H1 (cell line): Measurements from ENCODE around the gene ZNFX1. TPM values are rescaled to one million over a fixed set of nuclear protein-coding genes. Genes with fewer than 3 reads are reported as not detected.

Source experiments
- CTCF ChIA-PET: fragments of 300-600 bp; sonication (Branson Sonifier 250); formaldehyde crosslinking; loops from one replicate; lab custom pipeline; 2021; ENCODE audit not compliant: partially characterized antibody; lab: Charles Lee
- POLR2A ChIA-PET: fragments of 300-600 bp; sonication (Branson Sonifier 250); formaldehyde crosslinking; loops from one replicate; lab custom pipeline; 2021; ENCODE audit warnings: inconsistent platforms; ENCODE audit not compliant: partially characterized antibody; lab: Charles Lee
- DNase-seq, 2 experiments: peaks; one replicate each; pipeline versions ENCODE4 v3.0.0 to v3.0.0-alpha.2; 2010 to 2022; ENCODE audit warnings: low spot score in 2 of 2, low read depth in 1 of 2, mixed read lengths in 1 of 2
- FAIRE-seq: peaks from 2 replicates; lab custom pipeline; 2011; peaks lifted over from hg19 to GRCh38; lab: Jason Lieb, UNC
- H2AFZ ChIP-seq: 2 replicates; pipeline ENCODE4 v1.8.1; 2012; ENCODE audit warnings: low read length, inconsistent platforms
- H2AK5ac ChIP-seq: 2 replicates; pipeline ENCODE4 v1.6.1; 2013; ENCODE audit warnings: low read depth, low read length
- H2BK120ac ChIP-seq: replicated peaks from 2 replicates; pipeline ENCODE3; 2013; ENCODE audit warnings: low read depth, low read length, inconsistent platforms
- H2BK12ac ChIP-seq: 2 replicates; pipeline ENCODE4 v1.6.1; 2013; ENCODE audit warnings: low read depth, low read length
- H2BK15ac ChIP-seq: 2 replicates; pipeline ENCODE4 v1.6.1; 2013; ENCODE audit warnings: low read length
- H2BK20ac ChIP-seq: 2 replicates; pipeline ENCODE4 v1.6.1; 2013; ENCODE audit warnings: low read length
- H2BK5ac ChIP-seq: 2 replicates; pipeline ENCODE4 v1.6.1; 2013; ENCODE audit warnings: low read depth, low read length
- H3K14ac ChIP-seq: 2 replicates; pipeline ENCODE4 v1.6.1; 2013; ENCODE audit warnings: inconsistent platforms; ENCODE audit not compliant: insufficient read length
- H3K18ac ChIP-seq: 2 replicates; pipeline ENCODE4 v1.6.1; 2013; ENCODE audit warnings: low read length; ENCODE audit errors: extremely low read depth
- H3K23ac ChIP-seq: 2 replicates; pipeline ENCODE4 v1.6.1; 2013; ENCODE audit warnings: inconsistent platforms; ENCODE audit not compliant: insufficient read length
- H3K23me2 ChIP-seq: 2 replicates; pipeline ENCODE4 v1.6.1; 2013; ENCODE audit warnings: low read depth, low read length
- H3K27ac ChIP-seq: 2 replicates; pipeline ENCODE4 v1.6.1; 2011; ENCODE audit warnings: low read depth, low read length, inconsistent platforms
- H3K27me3 ChIP-seq, 4 experiments: replicated peaks in 1 of 4; 1 replicate in 1 of 4; 2 replicates in 3 of 4; pipeline versions ENCODE4 v1.6.1 to v1.8.1; 2011 to 2013; ENCODE audit warnings: low read length in 3 of 4, mild to moderate bottlenecking in 3 of 4, inconsistent platforms in 2 of 4, mixed read lengths in 2 of 4, moderate library complexity in 1 of 4; ENCODE audit not compliant: control insufficient read depth in 3 of 4, insufficient read depth in 3 of 4; ENCODE audit errors: extremely low read depth in 1 of 4
- H3K36me3 ChIP-seq, 4 experiments: 2 replicates each; pipeline versions ENCODE4 v1.6.1 to v1.8.1; 2011 to 2013; ENCODE audit warnings: mild to moderate bottlenecking in 4 of 4, low read length in 3 of 4, moderate library complexity in 2 of 4, control low read depth in 1 of 4, inconsistent platforms in 1 of 4; ENCODE audit not compliant: insufficient read depth in 4 of 4, control insufficient read depth in 2 of 4
- H3K4ac ChIP-seq: replicated peaks from 2 replicates; pipeline ENCODE3; 2013; ENCODE audit warnings: low read length, low read depth, mixed read lengths, inconsistent platforms; ENCODE audit not compliant: insufficient read length
- H3K4me1 ChIP-seq, 4 experiments: replicated peaks in 1 of 4; 1 replicate in 1 of 4; 2 replicates in 3 of 4; pipeline versions ENCODE4 v1.6.1 to v1.8.1; 2011 to 2013; ENCODE audit warnings: low read length in 3 of 4, inconsistent platforms in 2 of 4, mixed read lengths in 1 of 4; ENCODE audit not compliant: insufficient read depth in 4 of 4, control insufficient read depth in 3 of 4
- H3K4me2 ChIP-seq, 2 experiments: 2 replicates each; pipeline versions ENCODE4 v1.6.1 to v1.8.1; 2011 to 2013; ENCODE audit warnings: low read depth in 2 of 2, low read length in 2 of 2, control low read depth in 1 of 2, inconsistent platforms in 1 of 2, mild to moderate bottlenecking in 1 of 2; ENCODE audit not compliant: insufficient read depth in 1 of 2
- H3K4me3 ChIP-seq, 4 experiments: fragments of 200-600, 300-600 bp in 1 of 4; sonication (generic), shearing (Covaris generic), sonication (Bioruptor Twin) in 1 of 4; 2 replicates each; pipeline versions ENCODE4 v1.5.1 to v1.8.1; 2011 to 2016; ENCODE audit warnings: low read length in 4 of 4, low read depth in 3 of 4, control low read depth in 2 of 4, inconsistent platforms in 2 of 4, mild to moderate bottlenecking in 2 of 4, mixed read lengths in 1 of 4, moderate library complexity in 1 of 4; ENCODE audit not compliant: insufficient read depth in 2 of 4; ENCODE audit errors: extremely low read depth in 1 of 4
- H3K56ac ChIP-seq: replicated peaks from 2 replicates; pipeline ENCODE3; 2013; ENCODE audit warnings: low read depth, mild to moderate bottlenecking, mixed read lengths, low read length, inconsistent platforms; ENCODE audit not compliant: insufficient read length
- H3K79me1 ChIP-seq: 2 replicates; pipeline ENCODE4 v1.6.1; 2013; ENCODE audit warnings: low read depth, low read length, control low read depth
- H3K79me2 ChIP-seq, 2 experiments: 2 replicates each; pipeline versions ENCODE4 v1.6.1 to v1.8.1; 2012 to 2013; ENCODE audit warnings: low read length in 2 of 2, mild to moderate bottlenecking in 2 of 2, inconsistent platforms in 1 of 2; ENCODE audit not compliant: insufficient read depth in 2 of 2, control insufficient read depth in 1 of 2
- H3K9ac ChIP-seq, 4 experiments: replicated peaks in 1 of 4; 1 replicate in 1 of 4; 2 replicates in 3 of 4; pipeline versions ENCODE4 v1.6.1 to v1.8.1; 2011 to 2013; ENCODE audit warnings: low read depth in 3 of 4, low read length in 3 of 4, control low read depth in 2 of 4, mild to moderate bottlenecking in 2 of 4, moderate library complexity in 2 of 4, inconsistent platforms in 1 of 4; ENCODE audit errors: extremely low read depth in 1 of 4
- H3K9me3 ChIP-seq, 2 experiments: 2 replicates each; pipeline versions ENCODE4 v1.6.1 to v1.8.1; 2012 to 2013; ENCODE audit warnings: mild to moderate bottlenecking in 2 of 2, moderate library complexity in 2 of 2, control low read depth in 1 of 2, inconsistent platforms in 1 of 2, low read depth in 1 of 2, low read length in 1 of 2, mixed read lengths in 1 of 2; ENCODE audit not compliant: insufficient read depth in 2 of 2
- H4K20me1 ChIP-seq, 2 experiments: replicated peaks in 1 of 2; 2 replicates each; pipeline versions ENCODE3 to v1.8.1; 2011 to 2013; ENCODE audit warnings: inconsistent platforms in 2 of 2, low read length in 2 of 2, mild to moderate bottlenecking in 1 of 2; ENCODE audit not compliant: insufficient read depth in 2 of 2, control insufficient read depth in 1 of 2
- H4K5ac ChIP-seq: 2 replicates; pipeline ENCODE4 v1.6.1; 2013; ENCODE audit warnings: low read length, low read depth, mixed read lengths, inconsistent platforms; ENCODE audit not compliant: insufficient read length
- H4K8ac ChIP-seq: 2 replicates; pipeline ENCODE4 v1.8.0; 2013; ENCODE audit warnings: mild to moderate bottlenecking, moderate library complexity, low read length, inconsistent platforms; ENCODE audit not compliant: insufficient read depth; ENCODE audit errors: extremely low read depth
- H4K91ac ChIP-seq: replicated peaks from 2 replicates; pipeline ENCODE3; 2013; ENCODE audit warnings: low read length, mixed read lengths, inconsistent platforms; ENCODE audit not compliant: insufficient read length
- BACH1 ChIP-seq: IDR thresholded peaks from 2 replicates; pipeline ENCODE4 v1.6.1; 2012; ENCODE audit warnings: low read length, improper control_type of control experiment
- EGR1 ChIP-seq: IDR thresholded peaks from 2 replicates; pipeline ENCODE4 v1.6.1; 2011; ENCODE audit warnings: low read depth, low read length, borderline replicate concordance
- EZH2 ChIP-seq: fragments of 200-600 bp; sonication (generic); IDR thresholded peaks from 2 replicates; pipeline ENCODE4 v1.7.1; 2012; ENCODE audit warnings: low read depth, mild to moderate bottlenecking, moderate library complexity, low read length, inconsistent platforms; ENCODE audit not compliant: severe bottlenecking
- GABPA ChIP-seq: IDR thresholded peaks from 2 replicates; pipeline ENCODE4 v1.6.1; 2011; ENCODE audit warnings: mild to moderate bottlenecking, low read length, moderate library complexity, borderline replicate concordance; ENCODE audit not compliant: insufficient read depth
- KDM1A ChIP-seq: fragments of 200-600, 300-600 bp; sonication (generic); IDR thresholded peaks from 2 replicates; pipeline ENCODE4 v1.7.1; 2016; ENCODE audit warnings: mild to moderate bottlenecking, low read length, borderline replicate concordance
- KDM4A ChIP-seq: IDR thresholded peaks from one replicate; pipeline ENCODE4 v1.7.1; 2012; ENCODE audit warnings: low read depth, mild to moderate bottlenecking, moderate library complexity, low read length, inconsistent platforms; ENCODE audit not compliant: severe bottlenecking
- MAX ChIP-seq: IDR thresholded peaks from 2 replicates; pipeline ENCODE4 v1.6.1; 2012; ENCODE audit warnings: inconsistent platforms
- RAD21 ChIP-seq, 2 experiments: IDR thresholded peaks in 1 of 2; conservative IDR thresholded peaks in 1 of 2; 2 replicates each; pipeline ENCODE4 v1.6.1; 2011; ENCODE audit warnings: low read depth in 2 of 2, low read length in 2 of 2, improper control_type of control experiment in 1 of 2, inconsistent platforms in 1 of 2, mild to moderate bottlenecking in 1 of 2, moderate library complexity in 1 of 2
- RBBP5 ChIP-seq: IDR thresholded peaks from 2 replicates; pipeline ENCODE4 v1.7.1; 2012; ENCODE audit warnings: low read depth, mild to moderate bottlenecking, inconsistent platforms, low read length, moderate library complexity, borderline replicate concordance
- SIRT6 ChIP-seq: IDR thresholded peaks from one replicate; pipeline ENCODE4 v1.7.1; 2012; ENCODE audit warnings: low read length, inconsistent platforms
- SP1 ChIP-seq: IDR thresholded peaks from 2 replicates; pipeline ENCODE4 v1.6.1; 2011; ENCODE audit warnings: low read depth, low read length
- USF2 ChIP-seq: IDR thresholded peaks from 2 replicates; pipeline ENCODE4 v1.6.1; 2011; ENCODE audit warnings: low read length, improper control_type of control experiment
- WGBS, 2 experiments: shearing (Covaris generic) in 1 of 2; methylation state at CpG; one replicate each; pipeline versions ENCODE4 v1.1.6 to v1.1.7; 2013 to 2015; ENCODE audit warnings: low lambda C conversion rate in 2 of 2, mixed read lengths in 2 of 2, inconsistent platforms in 1 of 2, low coverage in 1 of 2, missing lambda C conversion rate in 1 of 2; ENCODE audit not compliant: insufficient replicate concordance in 2 of 2, insufficient coverage in 1 of 2, insufficient read length in 1 of 2; ENCODE audit errors: extremely low coverage in 1 of 2, missing lambda C conversion rate in 1 of 2; 5-methylcytosine and 5-hydroxymethylcytosine counted together
- polyA plus RNA-seq, 7 experiments: library from polyadenylated mRNA; depleted of rRNA in 3 of 7; stranded (reverse) in 5 of 7; unstranded in 2 of 7; fragments of >200 nt in 5 of 7; fragments of 200-250 nt in 2 of 7; gene quantifications; 1 replicate in 5 of 7; 2 replicates in 1 of 7; 4 replicates in 1 of 7; pipeline versions ENCODE4 v1.2.1 to v1.2.3, GENCODE V29; 2011 to 2013; ENCODE audit warnings: missing spikeins in 2 of 7, mixed read lengths in 2 of 7
- total RNA-seq: library from RNA; stranded (reverse); fragmentation: NEBNext Ultra II Directional; extraction: Animal tissue kit (Norgen Biotek cat#: 25700); gene quantifications from 2 replicates; pipeline ENCODE4 v1.2.1, GENCODE V29; 2021

Gene ZNFX1
- total and polyA plus RNA-seq, 2 of the 8 experiments (the other 6 are each of a cell fraction or from before 2014, with no cell fraction given), result 3.1 to 11.3 TPM

GRCh38 chr20:49315580-49315979 is 37.7 kb upstream of the ZNFX1 start:
- H3K79me1 ChIP-seq, result no peaks in the 10 kb centered on the region
- CTCF ChIA-PET, result interaction anchor here (0.6 to 1.2 kb wide), 7 partner anchors 10 to 233 kb away, joined by 3 read pairs; no protein-coding TSS in a partner anchor
- no peak overlapping the region for H3K4me3 ChIP-seq
- FAIRE-seq (no peak), DNase-seq (no peak)
- no peak overlapping the region for H3K18ac ChIP-seq
- H3K56ac ChIP-seq, result no peak overlapping the region
- peaks cover 11 to 35% (median 28%) of the 10 kb centered on the region in 4 experiments for H3K27me3 ChIP-seq
- POLR2A ChIA-PET, result interaction anchor here (41.0 kb wide), 1 partner anchor 31 kb away, joined by 1132 read pairs; the partner anchor contains the start of gene ZNFX1
- H3K27ac ChIP-seq, result no peak overlapping the region
- no peak overlapping the region for H2BK12ac ChIP-seq
- no peak overlapping the region for H2BK120ac ChIP-seq
- no peaks in the 10 kb centered on the region for H4K20me1 ChIP-seq
- H4K8ac ChIP-seq, result no peak overlapping the region
- no peaks in the 10 kb centered on the region for H3K9me3 ChIP-seq
- no peak overlapping the region for H2AK5ac ChIP-seq
- no peak overlapping the region for H3K9ac ChIP-seq
- H3K4me2 ChIP-seq, result no peak overlapping the region
- H2BK15ac ChIP-seq, result no peak overlapping the region
- H3K36me3 ChIP-seq, result no peaks in the 10 kb centered on the region
- no peak overlapping the region for H2BK5ac ChIP-seq
- no peak overlapping the region for H4K91ac ChIP-seq
- WGBS, 2 experiments, result 82% methylated on average over 1 of the region's 1 CpG; no CpG with 5 or more reads in 1 of the 2 experiments
- H2AFZ ChIP-seq, result no peak overlapping the region
- peaks cover 0 to 8% (median 3%) of the 10 kb centered on the region in 4 experiments; a peak in 6 of 7 replicates for H3K4me1 ChIP-seq
- H3K4ac ChIP-seq, result no peak overlapping the region
- no peak overlapping the region for H3K23ac ChIP-seq
- H3K79me2 ChIP-seq, result no peaks in the 10 kb centered on the region
- no peak overlapping the region for H2BK20ac ChIP-seq
- no peak overlapping the region for H3K14ac ChIP-seq
- H4K5ac ChIP-seq, result no peak overlapping the region
- peaks cover 12% of the 10 kb centered on the region; the same call in 1 of the 2 replicates for H3K23me2 ChIP-seq
- TF ChIP-seq KDM4A (no peak), SP1 (no peak), RBBP5 (no peak), USF2 (no peak), EZH2 (no peak), MAX (no peak), KDM1A (no peak), SIRT6 (no peak), BACH1 (no peak), RAD21 (IDR thresholded peaks at IDR 0.05 in 1 of 2, conservative IDR thresholded peaks at IDR 0.05 in 1 of 2; ENCODE audit: low read depth in 2 of 2, low read length in 2 of 2) (no peak), GABPA (no peak), EGR1 (no peak)
